ENCODE results near the gene ANXA7.

DNA sequence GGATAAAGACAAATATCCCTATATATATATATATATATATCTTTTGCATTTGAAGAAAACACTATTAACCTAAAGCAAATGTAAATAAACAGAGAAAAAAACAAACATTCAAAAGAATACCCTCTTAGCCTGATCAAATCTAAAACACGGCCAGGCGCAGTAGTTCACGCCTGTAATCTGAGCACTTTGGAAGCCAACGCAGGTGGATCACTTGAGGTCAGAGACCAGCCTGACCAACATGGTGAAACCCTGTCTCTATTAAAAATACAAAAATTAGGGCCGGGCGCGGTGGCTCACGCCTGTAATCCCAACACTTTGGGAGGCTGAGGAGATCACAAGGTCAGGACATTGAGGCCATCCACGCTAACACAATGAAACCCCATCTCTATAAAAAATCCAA, 9.2 kb downstream of the ANXA7 start:
- TF ChIP-seq CTCF (conservative IDR thresholded peaks at IDR 0.05 in 1 of 2, IDR thresholded peaks at IDR 0.05 in 1 of 2; ENCODE audit: extremely low read depth in 1 of 2, insufficient read depth in 1 of 2, low read depth in 1 of 2, low read length in 2 of 2), result no peak
- TF ChIP-seq EZH2 (IDR thresholded peaks at IDR 0.05; ENCODE audit: borderline replicate concordance, low read length), result no peak
